K562 (cell line): Measurements from ENCODE around the gene DUSP9. TPM values are rescaled to one million over a fixed set of nuclear protein-coding genes. Genes with fewer than 3 reads are reported as not detected.

Experiments used
- ATAC-seq: fragments of 200-7000 bp; cut with Tn5 transposase; 3 replicates; pipeline ENCODE4 v1.9.1; 2020; ENCODE audit warnings: moderate library complexity
- BruUV-seq: library from RNA; stranded (reverse); fragments of 400-500 nt; replicated peaks from 2 replicates; lab custom pipeline; 2021; lab: Mats Ljungman, UMichigan
- CTCF ChIA-PET: fragments of 300-600 bp; formaldehyde crosslinking; extraction: SDS; loops from one replicate; lab custom pipeline; 2021; ENCODE audit warnings: low intra/inter-chr PET ratio; lab: Yijun Ruan, JAX
- POLR2A ChIA-PET: fragments of 300-600, 350-650 bp; sonication (Branson Sonifier 250); formaldehyde crosslinking; extraction: SDS; loops from one replicate; lab custom pipeline; 2021; ENCODE audit warnings: antibody characterized with exemption, inconsistent platforms; lab: Yijun Ruan, JAX
- DNase-seq, 4 experiments: peaks; one replicate each; pipeline versions ENCODE4 v3.0.0 to v3.0.0-alpha.2; 2011 to 2018; ENCODE audit warnings: low spot score in 3 of 4, mixed read lengths in 3 of 4; ENCODE audit errors: extremely low read depth in 1 of 4
- FAIRE-seq: peaks from 2 replicates; lab custom pipeline; 2011; peaks lifted over from hg19 to GRCh38; lab: Jason Lieb, UNC
- H2AFZ ChIP-seq: 2 replicates; pipeline ENCODE4 v1.6.0; 2011; ENCODE audit warnings: low read depth, low read length, control low read depth, inconsistent platforms
- H3K27ac ChIP-seq: fragments of 200-600 bp; 3 replicates; pipeline ENCODE4 v1.8.0; 2011; ENCODE audit warnings: low read depth, mild to moderate bottlenecking, control low read depth, inconsistent platforms, low read length, moderate library complexity, mixed read lengths; ENCODE audit errors: extremely low read depth
- H3K27me3 ChIP-seq, 2 experiments: fragments of 300-600 bp in 1 of 2; 2 replicates in 1 of 2; 3 replicates in 1 of 2; pipeline versions ENCODE4 v1.6.0 to v1.8.0; 2011; ENCODE audit warnings: inconsistent platforms in 2 of 2, low read length in 2 of 2, mild to moderate bottlenecking in 1 of 2, mixed read lengths in 1 of 2, moderate library complexity in 1 of 2; ENCODE audit not compliant: control insufficient read depth in 2 of 2, insufficient read depth in 2 of 2
- H3K36me3 ChIP-seq: fragments of 300-600 bp; 3 replicates; pipeline ENCODE4 v1.8.0; 2011; ENCODE audit warnings: mild to moderate bottlenecking, low read length, inconsistent platforms; ENCODE audit not compliant: control insufficient read depth, insufficient read depth
- H3K4me1 ChIP-seq, 2 experiments: fragments of 200-600 bp in 1 of 2; replicated peaks in 1 of 2; 2 replicates in 1 of 2; 3 replicates in 1 of 2; pipeline versions ENCODE4 v1.5.1 to v1.8.0; 2011; ENCODE audit warnings: inconsistent platforms in 2 of 2, low read length in 2 of 2, mild to moderate bottlenecking in 1 of 2, mixed read lengths in 1 of 2, moderate library complexity in 1 of 2; ENCODE audit not compliant: control insufficient read depth in 2 of 2, insufficient read depth in 2 of 2
- H3K4me2 ChIP-seq: 2 replicates; pipeline ENCODE4 v1.6.1; 2011; ENCODE audit warnings: low read length, control low read depth, inconsistent platforms, mixed read lengths; ENCODE audit not compliant: insufficient read depth
- H3K4me3 ChIP-seq: fragments of 200-600 bp; sonication (generic), shearing (Covaris generic); 2 replicates; pipeline ENCODE4 v1.5.1; 2016; ENCODE audit warnings: control low read depth, inconsistent platforms
- H3K79me2 ChIP-seq: fragments of 200-600 bp; 3 replicates; pipeline ENCODE4 v1.8.0; 2011; ENCODE audit warnings: low read length, inconsistent platforms; ENCODE audit not compliant: control insufficient read depth, insufficient read depth
- H3K9ac ChIP-seq, 2 experiments: 2 replicates each; pipeline versions ENCODE4 v1.6.0 to v1.6.1; 2011; ENCODE audit warnings: low read depth in 2 of 2, low read length in 2 of 2, control low read depth in 1 of 2, inconsistent platforms in 1 of 2, mild to moderate bottlenecking in 1 of 2, mixed read lengths in 1 of 2; ENCODE audit not compliant: insufficient read depth in 1 of 2
- H3K9me1 ChIP-seq: one replicate; pipeline ENCODE4 v1.6.0; 2011; ENCODE audit warnings: inconsistent platforms, mild to moderate bottlenecking, low read length, moderate library complexity; ENCODE audit not compliant: control insufficient read depth, insufficient read depth
- H3K9me3 ChIP-seq: replicated peaks from 2 replicates; pipeline ENCODE4 v1.5.1; 2011; ENCODE audit warnings: low read depth, low read length, inconsistent platforms; ENCODE audit not compliant: control insufficient read depth, insufficient read depth
- H4K20me1 ChIP-seq: replicated peaks from 2 replicates; pipeline ENCODE4 v1.6.1; 2011; ENCODE audit warnings: low read length, inconsistent platforms, mixed read lengths; ENCODE audit not compliant: control insufficient read depth, insufficient read depth
- BCL6 ChIP-seq: fragments of 250-450 bp; sonication (Bioruptor Pico); IDR thresholded peaks from 2 replicates; pipeline ENCODE4 v1.4.0; 2020
- COPS2 ChIP-seq: fragments of 450-650 bp; conservative IDR thresholded peaks from 2 replicates; pipeline ENCODE4 v1.6.1; 2016; ENCODE audit warnings: mild to moderate bottlenecking, moderate library complexity
- KLF16 ChIP-seq: IDR thresholded peaks from 2 replicates; pipeline ENCODE4 v1.6.1; 2016; ENCODE audit warnings: antibody characterized with exemption
- MED1 ChIP-seq: sonication (generic); formaldehyde crosslinking; IDR thresholded peaks from 2 replicates; pipeline ENCODE4 v1.8.1; 2023; ENCODE audit warnings: missing genetic modification reagents, borderline replicate concordance
- MEIS2 ChIP-seq: fragments of 450-650 bp; IDR thresholded peaks from 2 replicates; pipeline ENCODE4 v1.6.1; 2014; ENCODE audit warnings: mild to moderate bottlenecking; ENCODE audit not compliant: partially characterized antibody
- MYBL2 ChIP-seq, 2 experiments: fragments of 450-650 bp in 1 of 2; sonication (generic) in 1 of 2; formaldehyde crosslinking in 1 of 2; IDR thresholded peaks; 2 replicates each; pipeline versions ENCODE4 v1.6.1 to v1.8.1; 2017 to 2022; ENCODE audit warnings: borderline replicate concordance in 1 of 2, inconsistent platforms in 1 of 2, low read depth in 1 of 2, mild to moderate bottlenecking in 1 of 2, missing genetic modification reagents in 1 of 2, moderate library complexity in 1 of 2
- POLR2B ChIP-seq: fragments of 450-650 bp; IDR thresholded peaks from 2 replicates; pipeline ENCODE4 v1.6.1; 2018; ENCODE audit warnings: low read depth; ENCODE audit not compliant: partially characterized antibody
- USF2 ChIP-seq: sonication (generic); formaldehyde crosslinking; IDR thresholded peaks from 2 replicates; pipeline ENCODE4 v1.5.0; 2020; ENCODE audit warnings: missing genetic modification reagents
- ZBTB5 ChIP-seq: fragments of 450-650 bp; IDR thresholded peaks from 2 replicates; pipeline ENCODE4 v1.6.1; 2017; ENCODE audit warnings: antibody characterized with exemption
- ZNF316 ChIP-seq: fragments of 450-650 bp; IDR thresholded peaks from 2 replicates; pipeline ENCODE4 v1.6.1; 2016
- ZNF445 ChIP-seq: fragments of 250-450 bp; sonication (Bioruptor Pico); IDR thresholded peaks from 2 replicates; pipeline ENCODE4 v1.4.0; 2020; ENCODE audit warnings: low read depth, mild to moderate bottlenecking, moderate library complexity
- ZNF589 ChIP-seq: fragments of 200-800 bp; sonication (Bioruptor generic); IDR thresholded peaks from 2 replicates; pipeline ENCODE4 v1.6.1; 2016; ENCODE audit warnings: low read depth, missing genetic modification characterization, missing compliant biosample characterization
- WGBS: fragments of 100-300 bp; shearing (Covaris generic); methylation state at CpG from one replicate; pipeline ENCODE4 v1.1.6; 2016; ENCODE audit warnings: low coverage, mixed read lengths; ENCODE audit not compliant: insufficient coverage; ENCODE audit errors: missing lambda C conversion rate; 5-methylcytosine and 5-hydroxymethylcytosine counted together
- in situ Hi-C: fragments of 300-500 bp; cut with MboI; formaldehyde crosslinking; loops from 4 replicates; pipeline ENCODE4 v1.15.0; 2018; ENCODE audit warnings: inconsistent platforms, mixed read lengths
- intact Hi-C: fragments of 100-400 bp; cut with micrococcal nuclease; formaldehyde crosslinking; loops from 2 replicates; pipeline ENCODE4 v1.14.2; 2022
- polyA plus RNA-seq, 8 experiments: library from polyadenylated mRNA; depleted of rRNA in 4 of 8; stranded (reverse) in 5 of 8; unstranded in 3 of 8; fragments of >200 nt; fragmentation: Nextera tagmentation in 2 of 8; fragmentation: Illumina TruSeq in 1 of 8; extraction: Ambion mirVana in 2 of 8; extraction: Trizol in 1 of 8; gene quantifications; 2 replicates each; pipeline versions ENCODE4 v1.2.1 to v1.2.3, GENCODE V29; 2011 to 2014; ENCODE audit warnings: inconsistent platforms in 1 of 8, missing spikeins in 1 of 8
- total RNA-seq, 7 experiments: library from RNA; depleted of rRNA in 6 of 7; stranded (reverse); fragments of >200 nt in 6 of 7; fragmentation: Illumina TruSeq in 2 of 7; extraction: Trizol in 2 of 7; gene quantifications; 2 replicates each; pipeline versions ENCODE4 v1.2.1 to v1.2.3, GENCODE V29; 2011 to 2021; ENCODE audit warnings: low replicate concordance in 1 of 7

Gene DUSP9
- total and polyA plus RNA-seq, 9 of the 15 experiments (the other 6 are each of a cell fraction or from before 2014, with no cell fraction given), result 0.11 to 14.1 (median 5.5) TPM

GRCh38 chrX:153640045-153640686, 6.8 kb upstream of the DUSP9 start:
- intact Hi-C loops, result no loop called here
- no peaks in the 10 kb centered on the region for H4K20me1 ChIP-seq
- no peaks in the 10 kb centered on the region for H3K36me3 ChIP-seq
- no peak overlapping the region for H3K27ac ChIP-seq
- POLR2A ChIA-PET, result interaction anchor here (0.6 to 0.7 kb wide), 2 partner anchors 45 to 46 kb away, joined by 3 read pairs; no protein-coding TSS in a partner anchor
- no peak overlapping the region for H3K4me3 ChIP-seq
- CTCF ChIA-PET, result no interaction called here
- H3K4me1 ChIP-seq, result peaks cover 2 to 72% of the 10 kb centered on the region in 2 experiments; a peak in 3 of 5 replicates
- no peaks in the 10 kb centered on the region for H3K9me1 ChIP-seq
- no peaks in the 10 kb centered on the region for H3K9me3 ChIP-seq
- ATAC-seq, result no peak
- peak in 1 of 4 experiments; percentile 3 for DNase-seq
- no peak overlapping the region for H2AFZ ChIP-seq
- H3K9ac ChIP-seq, result no peak overlapping the region
- WGBS, result 27% methylated on average over 15 of the region's 23 CpGs
- TF ChIP-seq KLF16, result no peak
- TF ChIP-seq MEIS2, result no peak
- TF ChIP-seq BCL6 (CRISPR knock-in tag), result no peak
- TF ChIP-seq MYBL2 (IDR thresholded peaks at IDR 0.05; ENCODE audit: low read depth), result no peak
- TF ChIP-seq MYBL2 (CRISPR knock-in tag; IDR thresholded peaks at IDR 0.05; ENCODE audit: borderline replicate concordance), result no peak
- TF ChIP-seq ZNF316, result no peak
- no peak for TF ChIP-seq ZNF589 (CRISPR knock-in tag)
- TF ChIP-seq USF2, result no peak
- no peak for TF ChIP-seq MED1 (CRISPR knock-in tag)
- TF ChIP-seq ZBTB5, result no peak
- TF ChIP-seq POLR2B, result no peak
- no peak for TF ChIP-seq ZNF445
- TF ChIP-seq COPS2, result no peak
- in situ Hi-C loops, result no loop called here
- H3K27me3 ChIP-seq, result peaks cover 0 to 34% of the 10 kb centered on the region in 2 experiments; a peak in 3 of 5 replicates
- H3K4me2 ChIP-seq, result no peak overlapping the region
- FAIRE-seq, result no peak
- no peaks in the 10 kb centered on the region for H3K79me2 ChIP-seq
- BruUV-seq, result no TSS peak
